ENCODE measurements around the gene KRT10. TPM values are rescaled to one million over a fixed set of nuclear protein-coding genes. Genes with fewer than 3 reads are reported as not detected.
"Not testable (repeated sequence)": the region's sequence is repeated elsewhere in the genome, so short reads cannot be mapped to it uniquely, and the experiment has no call there.

Gene KRT10
- total RNA-seq = 1.9 TPM

GRCh38 chr17:40822132-40822812 lies at the start of gene KRT10:
TSS of gene KRT10 (minus strand) at chr17:40822614. CDS start at chr17:40822585, 29 bp downstream.
- no peak for DNase-seq

- DNase-seq = no peak
These were observed 48.9 kb upstream of the KRT10 start for GRCh38 chr17:40871316-40871715.

DNA sequence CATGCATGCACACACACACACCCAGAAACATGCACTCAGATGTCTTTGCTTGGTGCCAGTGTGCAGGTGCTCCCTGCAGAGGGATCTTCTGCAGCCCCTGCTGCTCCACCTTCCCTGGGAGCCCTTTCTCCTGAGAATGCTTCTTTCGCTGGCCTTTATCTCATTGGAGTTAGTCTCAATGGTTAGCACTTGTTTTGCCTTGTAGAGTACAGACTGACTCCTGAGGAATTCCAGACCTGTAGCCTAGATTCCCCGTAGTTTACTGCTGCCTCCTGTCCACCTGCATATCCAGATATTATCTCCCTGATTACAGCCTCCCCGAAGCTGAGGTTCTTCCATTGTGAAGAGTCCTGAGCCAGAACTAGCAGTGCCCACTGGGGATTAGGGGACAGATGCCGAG lies 47.7 kb upstream of the KRT10 start:
- DNase-seq = no peak

GRCh38 chr17:40866838-40867237 lies 44.4 kb upstream of the KRT10 start, which contains the start of gene KRT12:
TSS of gene KRT12 (minus strand) at chr17:40867223. CDS start at chr17:40867186, 37 bp downstream.
- no peak for DNase-seq

DNA sequence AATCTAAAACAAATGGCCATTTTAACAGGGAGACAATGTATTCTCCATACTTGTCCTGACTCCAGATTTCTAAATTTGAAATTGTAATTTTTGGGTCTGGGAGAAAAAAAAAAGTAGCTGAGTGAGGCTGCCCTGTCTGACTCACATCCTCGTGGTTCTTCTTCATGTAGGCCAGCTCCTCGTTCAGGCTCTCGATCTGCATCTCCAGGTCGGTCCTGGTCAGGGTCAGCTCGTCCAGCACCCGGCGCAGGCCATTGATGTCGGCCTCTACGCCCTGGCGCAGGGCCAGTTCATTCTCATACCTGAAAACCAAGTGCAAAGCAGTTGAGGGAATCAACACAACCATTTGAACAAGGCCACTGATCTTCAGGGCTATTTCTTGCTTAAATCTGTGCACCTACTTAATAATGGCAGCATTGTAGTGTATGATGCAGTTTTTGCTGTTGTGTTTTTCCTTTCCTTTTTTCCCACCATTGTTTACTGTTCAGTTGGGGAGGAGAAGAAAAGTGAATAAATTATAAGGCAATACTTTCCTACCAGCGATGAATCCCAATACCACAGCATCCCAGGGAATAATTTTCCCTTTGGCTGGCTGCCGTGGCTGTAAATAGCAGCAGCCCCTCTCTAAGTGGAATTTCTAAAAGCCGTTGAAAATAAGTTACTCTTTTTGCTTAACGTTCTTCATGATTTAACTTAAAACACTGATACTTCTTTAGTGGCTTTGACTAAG lies 42.4 kb upstream of the KRT10 start:
- no peak for DNase-seq

GRCh38 chr17:40862985-40863733 lies 40.7 kb upstream of the KRT10 start:
- no peak for DNase-seq

DNA sequence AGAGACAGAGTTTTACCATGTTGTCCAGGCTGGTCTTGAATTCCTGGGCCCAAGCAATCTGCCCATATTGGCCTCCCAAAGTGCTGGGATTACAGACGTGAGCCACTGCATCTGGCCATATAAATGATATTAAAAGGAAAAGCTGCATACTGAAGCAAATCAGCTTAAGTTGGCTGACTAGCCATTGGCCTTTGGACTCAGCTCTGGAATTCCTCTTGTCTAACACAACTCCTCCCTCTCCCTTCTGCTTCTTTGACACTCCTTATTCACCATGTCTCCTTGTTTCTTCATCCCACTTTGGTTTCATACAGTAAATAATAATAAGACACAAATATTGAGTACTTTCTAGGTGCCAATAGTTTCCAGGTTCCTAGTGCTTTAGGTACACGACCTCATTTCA lies 37.1 kb upstream of the KRT10 start:
- DNase-seq = no peak

- DNase-seq = not testable (repeated sequence)
These were observed 36.3 kb upstream of the KRT10 start for GRCh38 chr17:40858667-40859066.

GRCh38 chr17:40857535-40857934 lies 35.1 kb upstream of the KRT10 start:
- no peak for DNase-seq

DNA sequence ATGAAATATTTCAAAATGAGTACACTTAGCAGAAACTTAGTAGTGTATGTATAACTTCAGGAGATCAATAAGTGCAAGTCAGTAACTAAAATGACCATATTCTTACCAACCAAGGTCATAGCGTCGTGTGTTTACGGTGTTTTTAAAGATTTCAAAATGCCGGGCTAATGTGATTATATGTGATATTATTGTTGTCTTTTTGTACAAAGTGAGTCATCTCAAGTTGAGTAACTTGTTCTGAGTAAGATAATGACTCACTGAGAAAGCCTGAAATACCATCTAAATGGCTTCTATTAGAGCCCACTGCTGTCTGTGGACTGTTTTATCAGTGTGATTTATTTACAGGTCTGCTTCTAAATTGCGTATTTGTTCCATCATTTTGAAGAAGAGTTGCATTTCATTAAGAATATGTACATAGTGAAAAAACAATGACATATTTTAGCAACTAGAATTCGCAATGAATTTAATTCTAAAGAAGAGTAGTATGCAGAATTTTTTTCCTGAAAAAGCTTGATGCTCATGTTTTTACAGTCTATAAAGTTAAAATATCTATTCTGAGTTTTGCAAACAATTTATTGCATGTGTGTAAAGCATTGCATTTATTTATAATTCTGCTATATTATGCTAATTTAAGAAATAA lies 31.9 kb upstream of the KRT10 start:
- DNase-seq = no peak

DNA sequence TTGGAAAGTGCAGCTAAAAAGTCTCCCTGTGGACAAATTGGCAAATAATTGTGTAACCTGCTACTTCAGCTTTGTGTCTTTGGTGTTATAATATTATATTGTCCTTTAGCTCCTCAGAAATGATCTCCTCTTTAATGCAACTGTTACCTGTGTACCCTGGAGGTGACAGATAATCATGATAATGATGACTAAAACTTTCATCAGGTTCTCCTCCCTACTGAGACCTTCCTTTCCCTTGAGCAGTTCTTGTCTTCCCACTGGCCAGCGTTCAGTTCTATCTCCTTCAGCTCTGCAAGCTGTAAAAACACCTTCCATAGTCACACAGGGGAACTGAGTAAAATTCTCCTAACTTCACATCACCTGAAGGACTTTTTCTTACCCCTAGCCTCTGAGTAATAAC lies 29.9 kb upstream of the KRT10 start:
- DNase-seq = no peak

DNA sequence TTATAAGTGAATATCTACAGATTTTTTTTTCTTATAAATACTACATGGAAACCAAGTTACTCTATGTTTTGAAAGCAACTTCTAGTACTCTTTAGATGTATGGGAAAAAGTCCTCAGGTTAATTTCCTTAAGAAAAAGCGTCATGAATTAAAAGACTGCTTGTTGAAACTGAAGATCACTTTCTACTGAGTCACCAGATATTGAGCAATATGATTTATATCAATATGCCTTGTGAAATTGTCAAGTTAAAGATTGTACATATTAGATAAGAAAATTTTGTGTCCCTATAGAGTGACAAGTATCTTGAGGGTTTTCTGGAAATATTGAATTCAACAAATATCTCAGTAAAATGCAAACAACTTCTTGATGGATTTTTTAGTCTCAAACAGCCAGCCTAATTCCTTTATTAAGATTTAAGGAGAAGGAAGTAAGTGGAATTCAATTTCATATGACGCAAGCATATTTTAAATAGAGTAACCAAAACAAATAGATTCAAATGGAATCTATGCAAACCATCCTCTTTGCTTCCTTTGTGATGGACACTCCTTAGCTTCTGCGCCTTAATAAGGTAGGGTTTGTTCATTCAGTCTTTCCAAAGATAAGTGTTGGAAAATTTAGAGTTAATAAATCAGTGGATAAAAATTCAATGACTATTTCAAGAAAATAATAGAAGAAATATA lies 28.0 kb upstream of the KRT10 start:
- no peak for DNase-seq

- no peak for DNase-seq
These were observed 27.3 kb upstream of the KRT10 start for GRCh38 chr17:40849723-40850122.

DNA sequence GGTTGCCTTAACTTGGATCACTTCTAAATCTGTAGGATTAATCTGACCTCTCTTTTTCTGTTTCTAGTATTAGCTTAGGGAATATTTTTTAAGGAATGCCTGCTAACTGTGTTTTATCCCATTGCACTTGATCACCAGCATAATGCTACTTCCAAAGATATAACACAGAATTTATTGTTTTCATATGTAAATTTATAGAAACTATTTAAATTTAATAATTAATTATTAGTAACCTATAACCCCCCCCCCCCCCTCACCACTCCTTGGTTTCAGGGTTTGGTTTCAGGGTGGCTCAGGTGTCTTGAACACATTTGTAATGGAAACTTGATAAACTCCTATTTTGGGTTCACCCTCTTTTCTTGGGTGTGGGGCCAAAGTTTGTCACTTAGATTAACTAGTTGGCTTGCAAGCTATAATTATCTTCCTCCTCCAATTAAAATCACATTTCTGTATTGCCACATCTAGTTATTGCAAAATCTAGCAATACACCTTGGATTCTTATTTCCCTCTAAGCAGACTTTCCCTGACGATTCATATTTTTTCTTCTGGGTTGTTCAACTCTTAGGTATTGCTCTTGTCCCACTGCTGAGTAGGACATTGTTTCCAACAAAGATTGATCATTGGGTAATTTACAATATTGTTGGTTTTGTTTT lies 26.3 kb upstream of the KRT10 start:
- no peak for DNase-seq

- no peak for DNase-seq
These were observed 24.2 kb upstream of the KRT10 start for GRCh38 chr17:40846515-40847144.

DNA sequence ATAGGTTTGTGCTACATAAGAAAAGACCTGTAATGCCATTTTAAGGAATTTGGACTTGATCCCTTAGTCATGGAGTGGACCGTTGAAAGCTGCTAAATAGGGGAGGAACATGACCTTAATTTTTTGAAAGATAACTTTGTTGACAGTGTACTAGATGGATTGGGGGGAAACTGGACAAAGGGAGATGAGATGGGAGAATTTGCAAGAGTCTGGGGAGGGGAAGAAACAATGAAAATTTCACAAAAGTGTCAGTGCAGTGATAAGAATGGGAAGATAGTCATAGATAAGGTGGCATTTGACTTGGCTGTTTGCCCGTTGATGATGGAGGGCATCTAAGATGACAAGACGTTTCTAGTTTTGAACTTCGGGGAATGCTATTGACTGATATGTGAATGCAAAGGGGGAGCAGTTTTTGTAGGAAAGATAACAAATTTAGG lies 22.3 kb upstream of the KRT10 start:
- no peak for DNase-seq

- DNase-seq = no peak
These were observed 20.8 kb upstream of the KRT10 start for GRCh38 chr17:40843242-40843641.

DNA sequence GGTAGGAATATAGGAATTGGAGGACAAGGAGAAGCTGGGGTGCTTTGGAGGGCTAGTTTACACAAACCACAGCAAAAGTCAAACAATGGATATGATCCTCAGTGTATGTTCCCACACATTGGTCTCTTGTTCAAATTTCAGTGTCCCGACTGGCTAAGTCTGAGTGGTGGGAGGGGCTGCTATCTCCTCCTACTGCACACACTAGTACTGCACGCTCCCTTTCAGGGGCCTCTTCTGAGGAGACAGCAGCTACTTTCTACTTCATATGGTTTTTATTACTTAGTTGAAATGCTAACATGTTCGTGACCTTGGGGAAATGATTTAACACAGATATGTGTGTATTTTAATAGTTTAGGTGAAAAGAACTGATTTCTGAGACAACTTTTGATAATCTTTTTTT lies 18.8 kb upstream of the KRT10 start:
- no peak for DNase-seq

DNA sequence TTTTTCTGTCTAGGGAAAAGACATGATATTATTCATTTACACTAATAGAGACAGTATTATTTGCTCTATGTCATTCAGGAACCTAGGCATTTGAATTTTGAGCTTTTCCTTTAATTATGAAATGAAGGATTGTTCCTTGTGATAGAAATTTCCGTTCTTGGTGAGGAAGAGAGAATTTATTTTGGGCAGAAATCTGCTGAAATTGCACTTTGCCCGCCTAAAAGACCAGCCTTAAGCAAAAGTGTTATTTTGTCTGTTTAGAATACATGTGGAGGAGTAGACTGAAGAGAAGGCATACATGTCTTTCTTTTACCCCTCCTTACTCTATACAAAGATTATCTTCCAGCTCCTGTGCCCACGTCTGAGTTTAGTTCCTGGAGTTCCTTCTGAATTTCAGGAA lies 16.8 kb upstream of the KRT10 start:
- DNase-seq = no peak

DNA sequence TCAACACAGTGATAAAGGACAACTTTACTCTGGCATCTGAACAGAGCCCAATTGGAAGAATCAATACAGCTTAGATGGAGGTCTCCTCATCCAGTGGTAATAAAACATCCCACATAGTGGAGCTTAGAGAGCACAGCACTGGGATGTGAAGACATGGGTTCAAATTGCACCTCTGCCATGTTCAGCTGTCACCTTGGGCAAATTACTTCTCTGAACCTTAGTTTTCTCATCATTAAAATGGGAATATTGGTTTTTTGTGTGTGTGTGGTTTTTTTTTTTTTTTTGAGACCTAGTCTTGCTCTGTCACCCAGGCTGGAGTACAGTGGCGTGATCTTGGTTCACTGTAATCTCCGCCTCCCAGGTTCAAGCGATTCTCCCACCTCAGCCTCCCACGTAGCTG lies 13.6 kb upstream of the KRT10 start:
- no peak for DNase-seq

DNA sequence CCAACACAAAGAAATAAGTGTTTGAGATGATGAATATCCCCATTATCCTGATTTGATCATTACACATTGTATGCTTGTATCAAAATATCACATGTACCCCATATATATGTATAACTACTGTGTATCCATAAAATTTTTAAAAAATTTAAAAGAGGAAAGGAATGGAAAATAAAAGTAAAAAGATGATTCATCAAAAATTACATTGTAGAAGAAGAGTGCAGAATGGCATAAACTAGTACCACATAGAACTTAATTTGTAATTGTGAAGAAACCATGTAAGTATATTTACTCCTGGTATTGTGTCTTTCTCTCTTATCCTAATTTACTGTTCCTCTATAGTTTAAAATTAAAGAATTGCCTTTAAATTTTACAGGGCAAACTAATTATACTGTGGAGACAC lies 11.5 kb upstream of the KRT10 start:
- DNase-seq = no peak
